Right kidney (tissue), 1 donor: Measurements from ENCODE around the gene EIPR1.

ENCODE experiments used
- DNase-seq: peaks from one replicate; pipeline ENCODE4 v3.0.0-alpha.2; 2016

The EIPR1 gene

DNA sequence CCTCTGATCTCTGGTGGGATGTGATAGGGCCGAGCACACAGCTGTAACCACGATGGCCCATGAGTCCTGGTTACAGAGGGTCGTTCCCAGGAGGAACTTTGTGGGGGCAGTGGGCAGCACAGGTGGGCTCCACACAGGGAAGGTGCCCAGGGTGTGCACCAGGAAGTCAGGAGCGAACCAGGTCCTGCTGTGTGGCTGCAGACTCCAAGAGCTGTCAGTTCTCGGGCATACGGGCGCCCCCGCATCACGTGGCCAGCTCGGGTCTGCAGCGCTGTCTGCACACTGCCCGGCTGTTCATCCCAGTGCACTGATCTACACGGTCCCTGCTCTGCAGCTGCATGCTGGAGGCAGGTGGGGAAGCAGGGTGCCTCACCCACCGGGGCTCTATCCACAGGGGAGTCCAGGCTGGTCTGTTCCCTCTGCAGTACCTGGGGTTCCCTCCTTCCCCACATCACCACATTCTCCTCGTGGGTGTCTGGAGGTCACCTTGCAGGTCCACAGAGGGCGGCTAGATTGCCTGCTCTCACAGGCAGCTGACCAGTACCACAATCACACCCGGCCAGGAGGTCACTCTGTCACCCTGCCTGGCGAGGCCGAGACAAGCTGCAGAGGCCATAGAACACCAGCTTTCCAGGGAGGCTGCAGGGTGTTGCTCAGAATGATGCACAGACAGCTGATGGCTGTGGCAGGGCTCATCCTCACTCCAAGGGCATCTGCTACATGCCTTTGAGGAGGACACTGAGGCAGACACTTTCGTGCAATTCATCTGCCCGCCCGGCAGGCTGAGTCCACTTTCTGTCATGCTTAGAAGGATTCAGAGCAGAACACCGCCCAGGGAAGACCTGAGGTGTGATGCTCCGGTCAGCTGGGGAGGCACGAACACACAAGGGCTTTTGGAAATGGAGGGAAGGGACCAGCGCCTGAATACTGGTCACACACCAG, 202.7 kb downstream of the EIPR1 start:
- no peak for DNase-seq

DNA sequence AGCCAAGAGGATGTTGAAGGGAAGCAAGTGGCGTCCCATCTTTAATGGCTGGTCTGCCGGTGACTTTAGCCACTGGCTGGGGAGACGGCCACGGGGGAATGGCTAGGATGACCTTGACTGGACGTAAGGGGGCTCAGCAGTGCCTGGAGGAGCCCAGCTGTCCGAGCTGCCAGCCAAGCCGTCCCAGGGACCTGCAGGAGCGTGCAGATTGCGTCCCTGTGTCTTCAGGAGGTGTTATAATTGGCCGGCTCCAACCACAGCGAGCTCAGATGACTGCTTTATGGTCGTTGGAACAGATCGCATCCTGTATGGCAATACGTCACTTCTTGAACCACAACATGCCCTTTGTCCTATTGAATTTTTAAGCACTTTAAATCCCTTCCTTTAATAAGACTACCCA, 204.6 kb downstream of the EIPR1 start:
- DNase-seq: no peak

DNA sequence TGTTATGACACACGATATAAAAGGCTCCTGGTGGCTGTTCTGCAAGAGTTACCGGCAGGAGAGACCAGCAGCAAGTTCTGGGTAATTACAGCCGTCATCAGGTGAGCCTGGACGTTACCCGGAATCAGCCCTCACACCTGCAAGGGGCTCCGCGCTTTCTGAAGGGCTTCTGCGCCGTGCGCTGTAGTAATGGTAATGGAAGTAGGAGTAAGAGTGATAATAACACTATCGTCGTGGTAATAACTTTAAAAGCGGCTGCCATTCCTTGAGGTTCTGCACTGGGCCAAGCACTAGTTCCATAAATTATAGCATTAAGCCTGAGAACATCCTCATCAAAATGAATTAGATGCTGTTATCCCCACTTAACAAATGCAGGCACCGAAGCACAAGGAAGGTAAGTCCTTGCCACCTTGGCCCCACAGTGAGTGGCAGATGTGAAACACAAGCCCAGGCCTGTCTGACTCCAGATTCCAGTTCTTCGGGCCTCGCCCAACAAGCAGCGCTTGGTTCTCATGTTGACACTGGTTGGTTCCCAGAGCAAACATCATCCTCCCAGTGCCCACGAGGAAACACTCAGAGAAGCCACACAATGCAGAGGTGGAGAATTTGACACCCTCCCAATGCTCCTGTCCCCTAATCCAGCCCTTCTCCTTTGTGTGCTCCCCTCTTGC, 205.2 kb downstream of the EIPR1 start:
- no peak for DNase-seq

DNA sequence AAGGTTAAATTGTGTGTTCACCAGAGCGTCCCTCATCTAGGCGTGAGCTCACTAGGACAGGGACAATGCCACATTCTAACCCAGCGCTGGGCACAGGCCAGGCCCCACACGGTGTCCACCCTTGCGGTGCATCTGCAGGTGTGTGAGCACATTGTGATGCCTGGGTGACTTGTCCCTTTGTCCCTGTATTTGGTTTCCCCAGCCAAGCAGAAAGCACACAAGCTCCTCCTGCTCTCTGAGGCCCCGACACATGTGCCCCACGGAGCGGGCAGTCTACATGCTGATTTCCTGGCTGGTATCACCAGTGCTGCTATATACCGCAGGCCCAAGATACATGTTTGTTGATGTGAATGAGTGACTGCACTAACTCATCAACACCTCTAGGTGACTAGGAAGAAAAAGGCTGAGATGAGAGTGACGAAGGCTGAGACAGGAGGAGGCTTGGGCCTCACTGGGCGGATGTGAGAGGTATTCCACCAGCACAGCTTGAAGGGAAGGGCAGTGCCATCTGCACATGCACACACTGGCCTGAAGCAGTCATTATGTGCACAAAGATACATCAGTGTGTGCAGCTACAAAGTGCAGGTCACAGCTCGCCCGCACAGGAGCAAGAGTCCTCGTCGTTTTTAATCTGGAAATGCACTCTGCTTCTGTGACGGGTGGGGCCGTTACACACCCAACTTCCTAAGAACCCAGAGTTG, 205.9 kb downstream of the EIPR1 start:
- no peak for DNase-seq

- DNase-seq: no peak
Measured at GRCh38 chr2:3170792-3171455, 206.7 kb downstream of the EIPR1 start.

GRCh38 chr2:3169106-3169870, 208.3 kb downstream of the EIPR1 start:
- no peak for DNase-seq

- DNase-seq: no peak
Measured at GRCh38 chr2:3168230-3168891, 209.3 kb downstream of the EIPR1 start.

- DNase-seq: no peak
Measured at GRCh38 chr2:3163401-3163800, 214.2 kb downstream of the EIPR1 start.

DNA sequence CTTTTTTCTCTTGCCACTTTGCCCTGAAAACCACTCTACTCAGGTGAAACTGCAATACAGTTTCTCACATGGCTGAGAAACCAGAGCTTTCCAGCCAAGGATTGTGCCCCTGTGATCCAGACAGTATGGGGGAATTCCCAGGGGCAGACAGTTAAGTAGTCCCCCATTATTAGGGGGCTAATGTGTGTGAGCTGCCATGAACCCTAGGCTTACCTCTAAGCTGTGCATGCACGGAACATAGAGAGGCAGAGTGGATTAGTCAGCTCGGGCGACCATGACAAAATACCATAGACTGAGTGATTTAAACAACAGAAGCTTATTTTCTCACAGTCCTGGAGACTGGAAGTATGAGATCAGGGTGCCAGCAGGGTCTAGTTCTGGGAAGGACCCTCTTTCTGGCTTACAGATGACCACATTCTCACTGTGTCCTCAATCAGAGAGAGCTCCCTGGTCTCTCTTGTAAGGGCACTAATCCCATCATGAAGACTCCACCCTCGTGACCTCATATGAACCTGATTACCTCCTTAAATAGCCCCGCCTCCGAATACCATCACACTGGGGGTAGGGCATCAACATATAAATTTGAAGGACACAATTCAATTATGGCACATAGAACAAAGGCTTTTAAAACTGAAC, 215.1 kb downstream of the EIPR1 start:
- DNase-seq: no peak

DNA sequence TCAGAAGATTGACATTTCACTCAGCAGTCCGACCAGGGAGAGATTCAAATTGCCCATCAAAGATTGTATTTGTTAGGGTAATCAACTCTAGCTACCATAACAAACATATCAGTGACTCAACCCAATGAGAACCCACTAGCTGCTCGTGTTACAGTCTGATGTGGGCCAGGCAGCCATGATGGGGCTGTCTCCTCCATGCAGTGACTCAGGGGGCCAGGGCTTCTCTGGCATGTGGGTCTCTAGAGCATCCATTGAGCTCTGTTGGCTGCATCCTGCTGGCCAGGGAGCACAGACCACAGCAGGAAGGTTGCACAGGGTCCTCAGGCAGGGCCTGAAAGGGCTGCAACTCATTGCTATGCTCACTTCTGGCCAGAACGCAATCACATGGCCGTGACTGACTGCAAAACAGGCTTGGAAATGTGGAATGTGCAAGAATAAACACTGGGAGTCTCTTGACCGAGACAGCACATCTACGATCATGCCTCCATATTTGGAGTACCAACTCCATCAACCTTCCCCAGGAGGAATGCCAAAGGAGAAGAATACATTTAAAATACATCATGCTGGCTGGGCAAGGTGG, 216.8 kb downstream of the EIPR1 start:
- DNase-seq: no peak

- no peak for DNase-seq
Measured at GRCh38 chr2:3159782-3160545, 217.7 kb downstream of the EIPR1 start.

GRCh38 chr2:3154700-3155099, 222.9 kb downstream of the EIPR1 start:
- no peak for DNase-seq

DNA sequence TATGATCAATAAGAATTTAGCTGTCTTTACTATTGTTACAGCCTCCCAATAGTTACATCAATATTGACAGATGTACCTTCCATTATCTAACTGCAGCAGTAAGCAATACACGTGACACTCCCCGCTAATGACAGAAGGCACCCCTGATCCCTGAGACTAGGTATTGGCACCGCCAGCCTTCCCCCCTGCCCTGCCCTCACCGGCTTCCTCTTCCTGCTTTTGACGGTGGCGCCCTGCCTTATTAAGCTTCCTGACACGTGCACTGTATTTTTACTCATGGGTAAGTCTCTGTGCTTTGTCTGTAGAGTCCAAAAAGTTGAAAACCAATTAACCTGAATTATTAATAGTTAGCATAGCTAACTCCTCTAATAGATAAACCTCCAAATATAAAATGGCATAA, 223.5 kb downstream of the EIPR1 start:
- no peak for DNase-seq

- no peak for DNase-seq
Measured at GRCh38 chr2:3151153-3151918, 226.3 kb downstream of the EIPR1 start.

- no peak for DNase-seq
Measured at GRCh38 chr2:3149441-3150217, 228.0 kb downstream of the EIPR1 start.

GRCh38 chr2:3148716-3149115, 228.9 kb downstream of the EIPR1 start:
- no peak for DNase-seq

GRCh38 chr2:3147651-3148530, 229.7 kb downstream of the EIPR1 start:
- DNase-seq: no peak
